Glutamatergic neuron (in vitro differentiated cells): ENCODE results near the gene ACBD3. TPM values are rescaled to one million over a fixed set of nuclear protein-coding genes. Genes with fewer than 3 reads are reported as not detected.

ENCODE experiments used
- DNase-seq: peaks from one replicate; pipeline ENCODE4 v3.0.0; 2022
- H3K27ac Mint-ChIP-seq: one replicate; pipeline ENCODE4 v1.8.0; 2020; ENCODE audit warnings: mild to moderate bottlenecking, mixed read lengths, inconsistent platforms; ENCODE audit not compliant: unreplicated experiment
- H3K27me3 Mint-ChIP-seq: one replicate; pipeline ENCODE4 v1.8.0; 2020; ENCODE audit warnings: mild to moderate bottlenecking, moderate library complexity, mixed read lengths, inconsistent platforms; ENCODE audit not compliant: unreplicated experiment
- H3K36me3 Mint-ChIP-seq: one replicate; pipeline ENCODE4 v1.8.0; 2020; ENCODE audit warnings: mild to moderate bottlenecking, mixed read lengths, inconsistent platforms; ENCODE audit not compliant: unreplicated experiment
- H3K4me1 Mint-ChIP-seq: one replicate; pipeline ENCODE4 v1.8.0; 2020; ENCODE audit warnings: mild to moderate bottlenecking, low read depth, mixed read lengths, inconsistent platforms; ENCODE audit not compliant: unreplicated experiment
- H3K4me3 Mint-ChIP-seq: one replicate; pipeline ENCODE4 v1.8.0; 2020; ENCODE audit warnings: mild to moderate bottlenecking, mixed read lengths, inconsistent platforms; ENCODE audit not compliant: unreplicated experiment
- H3K9me3 Mint-ChIP-seq: one replicate; pipeline ENCODE4 v1.8.0; 2020; ENCODE audit warnings: mild to moderate bottlenecking, moderate library complexity, mixed read lengths, inconsistent platforms; ENCODE audit not compliant: unreplicated experiment
- CTCF ChIP-seq: fragments of 200-600 bp; sonication (generic); IDR thresholded peaks from one replicate; pipeline ENCODE4 v1.5.0; 2021; ENCODE audit not compliant: partially characterized antibody, unreplicated experiment
- total RNA-seq: library from RNA; stranded (reverse); fragmentation: NEBNext Ultra II Directional; extraction: Animal tissue kit (Norgen Biotek cat#: 25700); gene quantifications from one replicate; pipeline ENCODE4 v1.2.1, GENCODE V29; 2021; ENCODE audit not compliant: unreplicated experiment

Gene ACBD3
- total RNA-seq, 1 donor from 2014 or later: 33.7 TPM

GRCh38 chr1:226132728-226133503 is 53.6 kb downstream of the ACBD3 start:
- Mint-ChIP-seq H3K4me3 (no peak overlapping the region), H3K36me3 (no peaks in the 10 kb centered on the region), H3K27me3 (peaks cover 6% of the 10 kb centered on the region), H3K27ac (no peak overlapping the region), H3K9me3 (peaks cover 5% of the 10 kb centered on the region), H3K4me1 (peaks cover under 1% of the 10 kb centered on the region)
- TF ChIP-seq CTCF: no peak
- no peak for DNase-seq

- no peak for TF ChIP-seq CTCF
- Mint-ChIP-seq H3K9me3 (peaks cover 5% of the 10 kb centered on the region), H3K4me1 (peaks cover 6% of the 10 kb centered on the region), H3K27me3 (peaks cover 9% of the 10 kb centered on the region), H3K4me3 (no peak overlapping the region), H3K27ac (no peak overlapping the region), H3K36me3 (no peaks in the 10 kb centered on the region)
- no peak for DNase-seq
These were observed 54.9 kb downstream of the ACBD3 start for GRCh38 chr1:226131639-226132038.

- Mint-ChIP-seq H3K4me3 (no peak overlapping the region), H3K27ac (no peak overlapping the region), H3K9me3 (peaks cover 5% of the 10 kb centered on the region), H3K27me3 (peaks cover 14% of the 10 kb centered on the region), H3K36me3 (no peaks in the 10 kb centered on the region), H3K4me1 (peaks cover 13% of the 10 kb centered on the region)
- no peak for DNase-seq
- no peak for TF ChIP-seq CTCF
These were observed 57.3 kb downstream of the ACBD3 start for GRCh38 chr1:226129230-226129629.

- no peak for TF ChIP-seq CTCF
- H3K4me1 Mint-ChIP-seq: peaks cover 13% of the 10 kb centered on the region
- peaks cover 13% of the 10 kb centered on the region for H3K27me3 Mint-ChIP-seq
- DNase-seq: no peak
- no peak overlapping the region for H3K27ac Mint-ChIP-seq
- H3K36me3 Mint-ChIP-seq: no peaks in the 10 kb centered on the region
- H3K9me3 Mint-ChIP-seq: peaks cover 5% of the 10 kb centered on the region
- H3K4me3 Mint-ChIP-seq: no peak overlapping the region
These were observed 58.0 kb downstream of the ACBD3 start for GRCh38 chr1:226128487-226129075.
